Measurements from ENCODE around the gene PABPC1L. TPM values are rescaled to one million over a fixed set of nuclear protein-coding genes. Genes with fewer than 3 reads are reported as not detected.
A peak's percentile ranks its signal among the peaks of the same experiment; 100 is the strongest.
"Not testable (repeated sequence)": the region's sequence is repeated elsewhere in the genome, so short reads cannot be mapped to it uniquely, and the experiment has no call there.

PABPC1L gene
- total and polyA plus RNA-seq, 7 donors: 1.1 to 22.9 (median 4.4) TPM

DNA sequence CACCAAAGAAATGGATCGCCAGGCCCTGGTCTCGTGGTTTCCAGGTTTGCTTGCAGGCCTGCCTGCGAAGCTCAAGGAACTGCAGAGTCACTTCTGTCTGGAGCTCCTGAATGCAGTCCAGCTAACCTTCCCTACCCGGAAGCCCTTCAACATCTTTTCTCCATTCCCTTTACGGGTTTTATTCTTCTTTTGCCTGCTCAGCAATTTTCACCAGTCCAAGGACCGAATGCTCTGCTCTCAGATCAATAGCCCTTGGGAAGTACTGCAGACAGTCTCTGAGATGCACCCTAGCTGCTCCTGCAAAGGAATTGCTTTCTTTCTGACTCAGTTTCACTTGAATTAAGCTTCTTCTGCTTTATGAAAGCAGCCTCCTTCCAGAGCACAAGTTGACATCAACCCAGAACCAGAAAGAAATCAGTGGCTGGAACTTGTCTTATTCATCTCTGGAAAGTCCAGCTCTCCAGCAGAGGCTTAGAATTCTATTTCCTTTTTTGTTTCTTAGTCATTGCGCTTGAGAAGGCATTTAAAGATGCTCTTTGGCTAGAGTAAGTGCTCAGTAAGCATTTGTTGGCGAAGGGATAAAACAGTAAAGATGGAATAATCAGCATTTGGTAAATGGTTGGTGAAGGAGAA lies 43.0 kb upstream of the PABPC1L start:
- Histone ChIP-seq H3K9me3 (no peaks in the 10 kb centered on the region), H3K27ac (no peak overlapping the region), H3K36me3 (no peaks in the 10 kb centered on the region), H3K4me1 (peaks cover 0 to 24% (median 16%) of the 10 kb centered on the region in 4 donors), H3K27me3 (no peaks in the 10 kb centered on the region), H3K4me3 (peak overlapping the region in 2 of 4 donors; percentile 21 to 32)
- 72 to 82% methylated on average over 8 of the region's 8 CpGs for WGBS, 2 donors
- no peak for DNase-seq
- TF ChIP-seq POLR2AphosphoS5 (IDR thresholded peaks at IDR 0.05) (no peak), EP300 (IDR thresholded peaks at IDR 0.05) (no peak), POLR2A (IDR thresholded peaks at IDR 0.05) (no peak)
- TF ChIP-seq, protein P1, sequence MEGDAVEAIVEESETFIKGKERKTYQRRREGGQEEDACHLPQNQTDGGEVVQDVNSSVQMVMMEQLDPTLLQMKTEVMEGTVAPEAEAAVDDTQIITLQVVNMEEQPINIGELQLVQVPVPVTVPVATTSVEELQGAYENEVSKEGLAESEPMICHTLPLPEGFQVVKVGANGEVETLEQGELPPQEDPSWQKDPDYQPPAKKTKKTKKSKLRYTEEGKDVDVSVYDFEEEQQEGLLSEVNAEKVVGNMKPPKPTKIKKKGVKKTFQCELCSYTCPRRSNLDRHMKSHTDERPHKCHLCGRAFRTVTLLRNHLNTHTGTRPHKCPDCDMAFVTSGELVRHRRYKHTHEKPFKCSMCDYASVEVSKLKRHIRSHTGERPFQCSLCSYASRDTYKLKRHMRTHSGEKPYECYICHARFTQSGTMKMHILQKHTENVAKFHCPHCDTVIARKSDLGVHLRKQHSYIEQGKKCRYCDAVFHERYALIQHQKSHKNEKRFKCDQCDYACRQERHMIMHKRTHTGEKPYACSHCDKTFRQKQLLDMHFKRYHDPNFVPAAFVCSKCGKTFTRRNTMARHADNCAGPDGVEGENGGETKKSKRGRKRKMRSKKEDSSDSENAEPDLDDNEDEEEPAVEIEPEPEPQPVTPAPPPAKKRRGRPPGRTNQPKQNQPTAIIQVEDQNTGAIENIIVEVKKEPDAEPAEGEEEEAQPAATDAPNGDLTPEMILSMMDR (IDR thresholded peaks at IDR 0.05): no peak
- intact Hi-C loops (cut with DNase I): loop anchor here (1.0 to 10.0 kb wide), 3 partner anchors 118 to 482 kb away; no protein-coding TSS in a partner anchor

- H3K4me1 ChIP-seq: peaks cover 0 to 10% (median 9%) of the 10 kb centered on the region in 4 donors
- DNase-seq: no peak
- H3K4me3 ChIP-seq: no peak overlapping the region
- intact Hi-C loops (cut with DNase I): loop anchor here (10.0 kb wide), 1 partner anchor 485 kb away; no protein-coding TSS in a partner anchor
- 63 to 70% methylated on average over 5 of the region's 5 CpGs for WGBS, 2 donors
- H3K27me3 ChIP-seq: no peaks in the 10 kb centered on the region
- no peaks in the 10 kb centered on the region for H3K9me3 ChIP-seq
- TF ChIP-seq, protein P1 (IDR thresholded peaks at IDR 0.05): no peak
- TF ChIP-seq EP300 (IDR thresholded peaks at IDR 0.05): no peak
- no peak for TF ChIP-seq POLR2AphosphoS5 (IDR thresholded peaks at IDR 0.05)
- TF ChIP-seq POLR2A (IDR thresholded peaks at IDR 0.05): no peak
- H3K27ac ChIP-seq: no peak overlapping the region
- no peaks in the 10 kb centered on the region for H3K36me3 ChIP-seq
These were observed 40.4 kb upstream of the PABPC1L start for GRCh38 chr20:44869471-44869870.

DNA sequence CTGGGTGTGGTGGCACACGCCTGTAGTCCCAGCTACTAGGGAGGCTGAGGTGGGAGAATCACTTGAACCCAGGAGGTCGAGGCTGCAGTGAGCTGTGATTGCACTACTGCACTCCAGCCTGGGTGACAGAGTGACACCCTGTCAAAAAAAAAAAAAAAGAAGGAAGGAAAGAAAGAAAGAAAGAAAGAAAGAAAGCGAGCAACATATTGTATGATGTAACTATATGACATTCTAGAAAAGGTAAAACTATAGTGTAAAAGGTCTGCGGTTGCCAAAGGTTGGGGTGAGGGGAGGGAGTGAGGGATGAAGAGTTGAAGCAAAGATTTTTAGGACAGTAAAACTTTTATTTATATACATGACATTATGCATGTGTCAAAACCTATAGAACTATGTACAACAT lies 27.5 kb upstream of the PABPC1L start:
- not testable (repeated sequence) for H3K9me3 ChIP-seq, H3K27ac ChIP-seq, H3K27me3 ChIP-seq, H3K36me3 ChIP-seq, H3K4me3 ChIP-seq, DNase-seq
- peaks cover 0 to 21% (median 19%) of the 10 kb centered on the region in 4 donors for H3K4me1 ChIP-seq
- WGBS, 2 donors: 86 to 91% methylated on average over 4 of the region's 4 CpGs
- intact Hi-C loops (cut with DNase I): loop anchor here (10.0 kb wide), 1 partner anchor 568 kb away; the partner anchor contains the start of gene FITM2

DNA sequence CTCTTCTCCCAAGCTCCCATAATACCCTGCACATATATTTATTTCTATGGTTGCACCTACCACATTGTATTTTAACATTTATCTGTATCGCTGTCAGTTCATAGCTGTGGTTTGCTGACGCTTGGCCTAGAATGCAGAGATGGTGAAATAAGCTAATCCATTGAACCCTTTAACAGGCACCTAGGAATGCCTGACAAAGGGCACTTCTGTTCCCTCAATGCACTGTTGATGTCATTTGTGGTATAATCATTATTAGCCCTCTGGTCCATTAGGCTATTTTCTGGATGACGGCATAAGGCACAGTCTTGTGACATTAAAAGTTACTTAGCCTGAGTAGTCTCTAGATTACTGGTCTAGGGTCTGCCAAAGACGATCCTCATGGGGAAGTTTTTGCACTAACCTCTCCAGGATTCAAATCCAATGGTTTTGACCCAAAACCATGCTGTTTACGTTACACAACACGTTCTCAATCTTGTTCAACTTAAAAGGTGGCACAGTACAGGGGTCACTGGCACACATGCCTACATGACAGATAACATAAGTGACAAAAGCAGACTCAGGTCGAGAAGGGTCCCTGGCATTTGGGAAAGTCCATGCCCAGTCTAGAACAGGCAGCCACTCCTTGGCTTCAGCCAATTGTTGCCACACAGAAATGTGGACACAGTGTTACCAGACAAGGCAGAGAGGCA lies 26.5 kb upstream of the PABPC1L start:
- WGBS, 2 donors: 93 to 94% methylated on average over 7 of the region's 7 CpGs
- intact Hi-C loops (cut with DNase I): loop anchor here (10.0 kb wide), 1 partner anchor 569 kb away; the partner anchor contains the start of gene FITM2
- Histone ChIP-seq H3K4me1 (peaks cover 0 to 31% (median 29%) of the 10 kb centered on the region in 4 donors), H3K36me3 (no peaks in the 10 kb centered on the region), H3K27me3 (no peaks in the 10 kb centered on the region), H3K9me3 (no peaks in the 10 kb centered on the region), H3K4me3 (no peak overlapping the region), H3K27ac (no peak overlapping the region)
- no peak for DNase-seq
- TF ChIP-seq POLR2AphosphoS5 (IDR thresholded peaks at IDR 0.05): no peak

DNA sequence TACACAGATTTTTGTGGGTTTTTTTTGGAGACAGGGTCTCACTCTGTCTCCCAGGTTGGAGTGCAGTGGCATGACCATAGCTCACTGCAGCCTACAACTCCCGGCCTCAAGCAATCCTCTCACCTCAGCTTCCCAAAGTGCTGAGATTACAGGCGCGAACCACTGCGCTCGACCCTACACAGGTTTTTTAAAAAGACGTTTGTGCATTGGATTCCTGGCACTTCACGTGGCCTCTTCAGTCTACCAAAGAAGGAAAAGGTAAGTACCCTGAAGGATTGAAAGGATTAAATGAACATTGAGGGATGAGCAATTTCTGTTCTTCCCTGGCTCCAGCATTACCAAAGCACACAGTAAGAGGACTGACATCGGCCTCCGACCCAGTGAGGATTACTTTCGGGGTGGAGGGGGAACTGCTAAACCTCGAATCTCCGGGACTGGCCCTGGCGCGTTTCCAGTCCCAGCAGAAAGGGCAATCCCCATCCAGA lies 24.9 kb upstream of the PABPC1L start:
- Histone ChIP-seq H3K36me3 (no peaks in the 10 kb centered on the region), H3K4me3 (peak overlapping the region; percentile 92 to 99 (median 96)), H3K27ac (peak overlapping the region; percentile 96 to 99 (median 98)), H3K27me3 (no peaks in the 10 kb centered on the region), H3K9me3 (no peaks in the 10 kb centered on the region), H3K4me1 (peaks cover 0 to 46% (median 41%) of the 10 kb centered on the region in 4 donors)
- intact Hi-C loops (cut with DNase I): loop anchor here (5.0 to 10.0 kb wide), 3 partner anchors 77 to 570 kb away; partner anchors contain the start of genes FITM2, TOMM34 and TTPAL
- TF ChIP-seq, protein P1 (IDR thresholded peaks at IDR 0.05): no peak
- no peak for TF ChIP-seq POLR2A (IDR thresholded peaks at IDR 0.05)
- no peak for TF ChIP-seq EP300 (IDR thresholded peaks at IDR 0.05)
- no peak for TF ChIP-seq POLR2AphosphoS5 (IDR thresholded peaks at IDR 0.05)
- no peak for DNase-seq
- 12% methylated on average over 14 of the region's 14 CpGs for WGBS, 2 donors

Data from sigmoid colon (tissue), 7 donors.